Prostate gland (tissue), 2 donors: ENCODE measurements around the gene PICALM.

Experiments used
- CTCF ChIP-seq, 4 experiments: fragments of 200-600 bp in 2 of 4; fragments of 450-650 bp in 2 of 4; sonication (generic) in 2 of 4; IDR thresholded peaks; 1 replicate in 3 of 4; 2 replicates in 1 of 4; pipeline ENCODE4 v1.5.1; 2016 to 2019; ENCODE audit warnings: antibody characterized with exemption in 4 of 4, mild to moderate bottlenecking in 2 of 4, moderate library complexity in 2 of 4
- POLR2AphosphoS5 ChIP-seq: sonication (generic); formaldehyde crosslinking; IDR thresholded peaks from one replicate; pipeline ENCODE4 v1.6.1; 2017; ENCODE audit warnings: antibody characterized with exemption

- TF ChIP-seq POLR2AphosphoS5 = no peak
- no peak for TF ChIP-seq CTCF (IDR thresholded peaks at IDR 0.05)
Observed at GRCh38 chr11:86035920-86036319, 33.0 kb downstream of the PICALM start.
